Transverse colon (tissue), 4 donors: ENCODE data around the gene RELN.

ENCODE experiments used
- CTCF ChIP-seq, 5 experiments: fragments of 200-600 bp in 3 of 5; fragments of 450-650 bp in 2 of 5; sonication (generic) in 3 of 5; IDR thresholded peaks; 1 replicate in 2 of 5; 2 replicates in 3 of 5; pipeline ENCODE4 v1.5.1; 2016 to 2017; ENCODE audit warnings: antibody characterized with exemption in 5 of 5, inconsistent platforms in 3 of 5, mild to moderate bottlenecking in 2 of 5, moderate library complexity in 1 of 5
- POLR2A ChIP-seq: fragments of 450-650 bp; IDR thresholded peaks from one replicate; pipeline ENCODE4 v1.6.1; 2016; ENCODE audit warnings: antibody characterized with exemption, mild to moderate bottlenecking, moderate library complexity
- POLR2AphosphoS5 ChIP-seq, 3 donors: sonication (generic); formaldehyde crosslinking; IDR thresholded peaks; one replicate each; pipeline ENCODE4 v1.6.1; 2016; ENCODE audit warnings: antibody characterized with exemption in 3 of 3

- TF ChIP-seq CTCF (IDR thresholded peaks at IDR 0.05) (no peak), POLR2A (no peak), POLR2AphosphoS5 (IDR thresholded peaks at IDR 0.05) (no peak)
These were observed 132.5 kb downstream of the RELN start for GRCh38 chr7:103856929-103857328.
